ENCODE data around the gene ZBTB20. TPM values are rescaled to one million over a fixed set of nuclear protein-coding genes. Genes with fewer than 3 reads are reported as not detected.

ZBTB20 gene
- total and polyA plus RNA-seq, 10 of the 15 experiments (the other 5 are each of a cell fraction or from before 2014, with no cell fraction given) = 0.20 to 5.5 (median 2.2) TPM

DNA sequence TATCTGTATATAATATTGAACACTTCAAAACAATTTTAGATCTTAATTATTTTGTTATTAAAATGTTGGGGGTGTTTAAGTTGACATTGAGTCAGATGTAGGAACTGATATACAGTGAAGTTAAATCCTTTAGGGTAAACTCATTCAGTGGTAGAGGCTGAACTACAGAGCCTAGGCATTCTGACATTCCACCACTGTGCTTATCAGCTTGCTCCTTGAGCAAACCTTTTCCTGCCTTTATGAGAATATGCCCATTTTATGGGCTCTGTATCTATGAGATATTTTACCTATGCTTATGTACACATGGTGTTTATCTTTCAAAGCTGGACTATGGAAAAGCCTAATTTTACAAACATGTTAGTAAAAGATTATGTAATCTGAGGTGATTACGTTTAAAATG is 407.5 kb downstream of the ZBTB20 start (continued):
- TF ChIP-seq SPI1 (IDR thresholded peaks at IDR 0.05; ENCODE audit: borderline replicate concordance, insufficient read depth, low read depth, low read length) = no peak
- no peak for TF ChIP-seq TCF7 (IDR thresholded peaks at IDR 0.05; ENCODE audit: borderline replicate concordance)
- no peak for TF ChIP-seq RELB (IDR thresholded peaks at IDR 0.05; ENCODE audit: low read depth)
- no peak for TF ChIP-seq EZH2 (IDR thresholded peaks at IDR 0.05; ENCODE audit: borderline replicate concordance, control insufficient read depth, low read depth, low read length)
- no peak for TF ChIP-seq PAX5 (IDR thresholded peaks at IDR 0.05; ENCODE audit: borderline replicate concordance, low read depth, low read length)

- FAIRE-seq = no peak
Observed at GRCh38 chr3:114732353-114732752, 414.7 kb downstream of the ZBTB20 start.

More at GRCh38 chr3:114732353-114732752, 414.7 kb downstream of the ZBTB20 start:
- no peak overlapping the region for H3K9ac ChIP-seq (ENCODE audit: control insufficient read depth, insufficient read depth, low read length)
- RAD21 ChIA-PET (ENCODE audit: unreplicated experiment) = no interaction called here
- H3K27me3 ChIP-seq (replicated peaks in 1 of 2; ENCODE audit: control insufficient read depth in 2 of 2, insufficient read depth in 2 of 2, low read length in 1 of 2) = no peaks in the 10 kb centered on the region
- H3K36me3 ChIP-seq (ENCODE audit: control insufficient read depth in 2 of 2, insufficient read depth in 2 of 2, low read length in 1 of 2) = no peaks in the 10 kb centered on the region
- H3K27ac ChIP-seq (ENCODE audit: control insufficient read depth, insufficient read depth) = no peak overlapping the region
- H2AFZ ChIP-seq (ENCODE audit: control insufficient read depth, low read depth, low read length) = no peak overlapping the region
- in situ Hi-C loops (cut with MboI) = no loop called here
- intact Hi-C loops (cut with micrococcal nuclease; ENCODE audit: unreplicated experiment) = no loop called here
- POLR2A ChIA-PET = no interaction called here
- H3K4me2 ChIP-seq (ENCODE audit: control insufficient read depth, insufficient read depth) = no peak overlapping the region
- SMC1A ChIA-PET (ENCODE audit: uncharacterized antibody, unreplicated experiment) = no interaction called here
- DNase-seq (ENCODE audit: low read depth, low spot score) (no peak), ATAC-seq (no peak)
- H3K79me2 ChIP-seq (ENCODE audit: control insufficient read depth, insufficient read depth, low read length) = no peaks in the 10 kb centered on the region
- no peaks in the 10 kb centered on the region for H3K4me1 ChIP-seq (ENCODE audit: control insufficient read depth, insufficient read depth, low read length)
- TF ChIP-seq HDAC6 (IDR thresholded peaks at IDR 0.05; ENCODE audit: unreplicated experiment) (no peak), CREB1 (IDR thresholded peaks at IDR 0.05; ENCODE audit: low read depth) (no peak), PRDM15 (CRISPR knock-in tag; IDR thresholded peaks at IDR 0.05) (no peak), CHD4 (IDR thresholded peaks at IDR 0.05) (no peak), TCF12 (IDR thresholded peaks at IDR 0.05; ENCODE audit: low read depth, low read length) (no peak)
- TF ChIP-seq, protein P1, sequence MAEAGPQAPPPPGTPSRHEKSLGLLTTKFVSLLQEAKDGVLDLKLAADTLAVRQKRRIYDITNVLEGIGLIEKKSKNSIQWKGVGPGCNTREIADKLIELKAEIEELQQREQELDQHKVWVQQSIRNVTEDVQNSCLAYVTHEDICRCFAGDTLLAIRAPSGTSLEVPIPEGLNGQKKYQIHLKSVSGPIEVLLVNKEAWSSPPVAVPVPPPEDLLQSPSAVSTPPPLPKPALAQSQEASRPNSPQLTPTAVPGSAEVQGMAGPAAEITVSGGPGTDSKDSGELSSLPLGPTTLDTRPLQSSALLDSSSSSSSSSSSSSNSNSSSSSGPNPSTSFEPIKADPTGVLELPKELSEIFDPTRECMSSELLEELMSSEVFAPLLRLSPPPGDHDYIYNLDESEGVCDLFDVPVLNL (IDR thresholded peaks at IDR 0.05; ENCODE audit: low read depth, low read length) = no peak
- no peaks in the 10 kb centered on the region for H4K20me1 ChIP-seq (ENCODE audit: control insufficient read depth, insufficient read depth)
- no peak overlapping the region for H3K4me3 ChIP-seq
- 42% methylated on average over 3 of the region's 3 CpGs for WGBS (ENCODE audit: insufficient coverage, insufficient replicate concordance, low lambda C conversion rate, missing lambda C conversion rate)
- BruUV-seq (replicated peaks) = no TSS peak
- no peaks in the 10 kb centered on the region for H3K9me3 ChIP-seq (replicated peaks; ENCODE audit: control insufficient read depth, insufficient read depth, low read length)
- CTCF ChIA-PET = no interaction called here
